OCI-LY7 (cell line): ENCODE measurements around the gene RSAD2.

ENCODE experiments used
- CTCF ChIP-seq: fragments of 200-600 bp; sonication (generic); conservative IDR thresholded peaks from 2 replicates; pipeline ENCODE4 v1.5.1; 2014; ENCODE audit warnings: mild to moderate bottlenecking, antibody characterized with exemption, low read length, moderate library complexity, mixed read lengths
- EZH2phosphoT487 ChIP-seq: fragments of 200-600 bp; sonication (generic); IDR thresholded peaks from 2 replicates; pipeline ENCODE4 v1.6.1; 2018; ENCODE audit warnings: low read depth, borderline replicate concordance, mild to moderate bottlenecking, mixed run types, antibody characterized with exemption, low read length, moderate library complexity, mixed read lengths

GRCh38 chr2:6917761-6918421 lies 40.3 kb downstream of the RSAD2 start:
- TF ChIP-seq CTCF (no peak), EZH2phosphoT487 (no peak)
